D341Med (cell line): ENCODE measurements around the gene RTN4RL1.
A peak's percentile ranks its signal among the peaks of the same experiment; 100 is the strongest.

ENCODE experiments used
- DNase-seq: peaks from one replicate; pipeline ENCODE4 v3.0.0; 2012; ENCODE audit warnings: low spot score

RTN4RL1 gene

DNA sequence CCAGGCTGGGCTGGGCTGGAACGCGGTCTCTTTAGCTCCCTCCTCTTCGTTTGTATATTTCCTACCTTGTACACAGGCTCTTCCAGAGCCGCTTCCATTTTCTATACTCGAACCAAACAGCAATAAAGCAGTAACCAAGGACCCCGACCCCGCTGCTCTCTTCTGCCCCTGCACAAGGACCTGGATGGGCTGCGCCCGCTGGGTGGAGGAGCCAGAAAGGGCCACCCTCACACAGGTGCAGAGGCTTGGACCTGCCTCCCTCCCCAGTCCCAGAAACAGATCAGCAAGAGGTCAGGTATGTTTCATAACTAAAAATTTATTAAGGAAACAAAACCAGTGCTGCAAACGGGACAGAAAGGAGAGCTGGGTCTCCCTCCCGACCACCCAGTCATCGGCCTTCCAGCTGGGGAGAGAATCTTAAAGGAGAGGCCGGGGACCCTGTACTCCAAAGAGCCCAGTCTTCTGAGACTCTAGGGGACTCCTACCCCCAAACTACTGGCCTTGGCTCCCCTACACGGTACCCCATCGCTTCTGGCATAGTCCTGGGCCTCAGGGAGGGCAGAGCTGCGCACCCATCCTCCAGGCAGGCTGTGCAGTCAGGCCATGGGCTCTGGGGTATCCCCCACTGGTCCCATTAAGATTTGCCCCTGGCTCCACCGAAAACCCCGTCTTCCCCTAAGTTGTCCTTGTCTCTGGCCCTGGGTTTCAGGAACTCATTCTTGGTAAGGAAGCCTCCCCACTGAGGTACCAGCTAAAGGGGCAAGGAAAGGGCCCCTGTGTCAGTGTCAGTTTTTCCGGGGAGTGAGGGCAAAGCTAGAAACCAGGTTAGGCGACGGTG lies 34.6 kb upstream of the RTN4RL1 start:
- DNase-seq = no peak

DNA sequence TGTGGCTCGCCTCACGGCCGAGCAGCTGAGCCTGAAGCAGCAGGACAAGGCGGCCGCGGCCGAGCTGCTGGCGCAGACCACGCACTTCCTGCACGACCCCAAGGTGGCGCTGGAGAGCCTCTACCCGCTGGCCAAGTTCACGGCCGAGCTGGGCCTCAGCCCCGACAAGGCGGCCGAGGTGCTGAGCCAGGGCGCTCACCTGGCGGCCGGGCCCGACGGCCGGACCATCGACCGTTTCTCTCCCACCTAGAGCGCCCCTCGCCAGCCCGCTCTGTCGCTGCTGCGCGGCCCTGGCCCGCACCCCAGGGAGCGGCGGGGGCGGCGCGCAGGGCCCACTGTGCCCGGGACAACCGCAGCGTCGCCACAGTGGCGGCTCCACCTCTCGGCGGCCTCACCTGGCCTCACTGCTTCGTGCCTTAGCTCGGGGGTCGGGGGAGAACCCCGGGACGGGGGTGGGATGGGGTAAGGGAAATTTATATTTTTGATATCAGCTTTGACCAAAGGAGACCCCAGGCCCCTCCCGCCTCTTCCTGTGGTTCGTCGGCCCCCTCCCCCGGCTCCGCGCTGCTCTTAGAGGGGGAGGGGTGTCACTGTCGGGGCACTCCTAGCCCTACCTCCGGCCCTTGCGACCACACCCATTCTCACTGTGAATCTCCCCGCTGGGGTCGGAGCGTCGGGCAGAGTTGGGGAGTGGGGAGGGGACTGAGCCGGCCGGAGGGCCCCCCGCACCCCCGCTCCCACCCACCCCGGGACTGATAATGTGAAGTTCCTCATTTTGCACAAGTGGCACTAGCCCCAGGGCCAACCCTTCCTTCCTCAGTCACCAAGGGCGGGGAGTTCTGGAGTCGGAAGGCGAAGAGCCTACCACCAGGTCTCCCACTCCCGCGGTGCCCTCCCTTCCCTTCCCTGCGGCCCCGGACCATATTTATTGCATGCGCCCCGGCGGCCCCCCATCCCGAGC lies 33.7 kb upstream of the RTN4RL1 start:
- DNase-seq = no peak

DNA sequence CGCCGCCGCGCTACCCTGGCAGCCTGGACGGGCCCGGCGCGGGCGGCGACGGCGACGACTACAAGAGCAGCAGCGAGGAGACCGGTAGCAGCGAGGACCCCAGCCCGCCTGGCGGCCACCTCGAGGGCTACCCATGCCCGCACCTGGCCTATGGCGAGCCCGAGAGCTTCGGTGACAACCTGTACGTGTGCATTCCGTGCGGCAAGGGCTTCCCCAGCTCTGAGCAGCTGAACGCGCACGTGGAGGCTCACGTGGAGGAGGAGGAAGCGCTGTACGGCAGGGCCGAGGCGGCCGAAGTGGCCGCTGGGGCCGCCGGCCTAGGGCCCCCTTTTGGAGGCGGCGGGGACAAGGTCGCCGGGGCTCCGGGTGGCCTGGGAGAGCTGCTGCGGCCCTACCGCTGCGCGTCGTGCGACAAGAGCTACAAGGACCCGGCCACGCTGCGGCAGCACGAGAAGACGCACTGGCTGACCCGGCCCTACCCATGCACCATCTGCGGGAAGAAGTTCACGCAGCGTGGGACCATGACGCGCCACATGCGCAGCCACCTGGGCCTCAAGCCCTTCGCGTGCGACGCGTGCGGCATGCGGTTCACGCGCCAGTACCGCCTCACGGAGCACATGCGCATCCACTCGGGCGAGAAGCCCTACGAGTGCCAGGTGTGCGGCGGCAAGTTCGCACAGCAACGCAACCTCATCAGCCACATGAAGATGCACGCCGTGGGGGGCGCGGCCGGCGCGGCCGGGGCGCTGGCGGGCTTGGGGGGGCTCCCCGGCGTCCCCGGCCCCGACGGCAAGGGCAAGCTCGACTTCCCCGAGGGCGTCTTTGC lies 32.8 kb upstream of the RTN4RL1 start:
- peak; percentile 14 for DNase-seq

DNA sequence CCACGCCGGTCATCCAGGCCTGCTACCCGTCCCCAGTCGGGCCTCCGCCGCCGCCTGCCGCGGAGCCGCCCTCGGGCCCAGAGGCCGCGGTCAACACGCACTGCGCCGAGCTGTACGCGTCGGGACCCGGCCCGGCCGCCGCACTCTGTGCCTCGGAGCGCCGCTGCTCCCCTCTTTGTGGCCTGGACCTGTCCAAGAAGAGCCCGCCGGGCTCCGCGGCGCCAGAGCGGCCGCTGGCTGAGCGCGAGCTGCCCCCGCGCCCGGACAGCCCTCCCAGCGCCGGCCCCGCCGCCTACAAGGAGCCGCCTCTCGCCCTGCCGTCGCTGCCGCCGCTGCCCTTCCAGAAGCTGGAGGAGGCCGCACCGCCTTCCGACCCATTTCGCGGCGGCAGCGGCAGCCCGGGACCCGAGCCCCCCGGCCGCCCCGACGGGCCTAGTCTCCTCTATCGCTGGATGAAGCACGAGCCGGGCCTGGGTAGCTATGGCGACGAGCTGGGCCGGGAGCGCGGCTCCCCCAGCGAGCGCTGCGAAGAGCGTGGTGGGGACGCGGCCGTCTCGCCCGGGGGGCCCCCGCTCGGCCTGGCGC lies 32.1 kb upstream of the RTN4RL1 start:
- peak; percentile 11 for DNase-seq

DNA sequence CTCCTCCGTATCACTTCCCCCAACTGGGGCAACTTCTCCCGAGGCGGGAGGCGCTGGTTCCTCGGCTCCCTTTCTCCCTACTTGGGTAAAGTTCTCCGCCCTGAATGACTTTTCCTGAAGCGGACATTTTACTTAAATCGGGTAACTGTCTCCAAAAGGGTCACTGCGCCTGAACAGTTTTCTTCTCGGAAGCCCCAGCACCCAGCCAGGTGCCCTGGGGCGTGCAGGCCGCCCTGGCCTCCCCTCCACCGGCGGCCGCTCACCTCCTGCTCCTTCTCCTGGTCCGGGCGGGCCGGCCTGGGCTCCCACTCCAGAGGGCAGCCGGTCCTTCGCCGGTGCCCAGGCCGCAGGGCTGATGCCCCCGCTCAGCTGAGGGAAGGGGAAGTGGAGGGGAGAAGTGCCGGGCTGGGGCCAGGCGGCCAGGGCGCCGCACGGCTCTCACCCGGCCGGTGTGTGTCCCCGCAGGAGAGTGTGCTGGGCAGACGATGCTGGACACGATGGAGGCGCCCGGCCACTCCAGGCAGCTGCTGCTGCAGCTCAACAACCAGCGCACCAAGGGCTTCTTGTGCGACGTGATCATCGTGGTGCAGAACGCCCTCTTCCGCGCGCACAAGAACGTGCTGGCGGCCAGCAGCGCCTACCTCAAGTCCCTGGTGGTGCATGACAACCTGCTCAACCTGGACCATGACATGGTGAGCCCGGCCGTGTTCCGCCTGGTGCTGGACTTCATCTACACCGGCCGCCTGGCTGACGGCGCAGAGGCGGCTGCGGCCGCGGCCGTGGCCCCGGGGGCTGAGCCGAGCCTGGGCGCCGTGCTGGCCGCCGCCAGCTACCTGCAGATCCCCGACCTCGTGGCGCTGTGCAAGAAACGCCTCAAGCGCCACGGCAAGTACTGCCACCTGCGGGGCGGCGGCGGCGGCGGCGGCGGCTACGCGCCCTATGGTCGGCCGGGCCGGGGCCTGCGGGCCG lies 31.4 kb upstream of the RTN4RL1 start:
- peak; percentile 21 for DNase-seq

DNA sequence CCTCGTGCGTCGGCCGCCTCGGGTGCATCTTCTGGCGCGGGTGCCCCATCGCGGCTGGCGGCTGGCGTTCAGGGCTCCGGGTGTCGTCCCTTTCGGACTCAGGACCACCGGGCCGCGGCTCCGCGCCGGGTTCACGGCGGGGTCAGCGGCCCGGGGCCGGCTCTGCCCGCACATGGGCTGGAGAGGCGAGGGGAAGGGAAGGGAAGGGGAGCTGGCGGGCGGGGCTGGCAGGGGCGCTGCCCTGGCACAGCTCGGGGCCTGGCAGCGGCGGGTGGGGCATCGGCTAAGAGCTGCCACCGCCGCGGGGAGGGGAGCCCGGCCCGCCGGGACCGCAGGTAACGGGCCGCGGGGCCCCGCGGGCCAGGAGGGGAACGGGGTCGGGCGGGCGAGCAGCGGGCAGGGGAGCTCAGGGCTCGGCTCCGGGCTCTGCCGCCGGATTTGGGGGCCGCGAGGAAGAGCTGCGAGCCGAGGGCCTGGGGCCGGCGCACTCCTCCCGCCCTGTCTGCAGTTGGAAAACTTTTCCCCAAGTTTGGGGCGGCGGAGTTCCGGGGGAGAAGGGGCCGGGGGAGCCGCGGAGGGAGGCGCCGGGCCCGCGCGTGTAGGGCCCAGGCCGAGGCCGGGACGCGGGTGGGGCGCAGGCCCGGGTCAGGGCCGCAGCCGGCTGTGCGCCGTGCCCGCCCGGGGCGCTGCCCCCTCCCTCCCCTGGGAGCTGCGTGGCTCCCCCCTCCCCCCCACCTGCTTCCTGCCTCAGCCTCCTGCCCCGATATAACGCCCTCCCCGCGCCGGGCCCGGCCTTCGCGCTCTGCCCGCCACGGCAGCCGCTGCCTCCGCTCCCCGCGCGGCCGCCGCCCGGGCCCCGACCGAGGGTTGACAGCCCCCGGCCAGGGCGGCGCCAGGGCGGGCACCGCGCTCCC lies 30.4 kb upstream of the RTN4RL1 start:
- DNase-seq = no peak

DNA sequence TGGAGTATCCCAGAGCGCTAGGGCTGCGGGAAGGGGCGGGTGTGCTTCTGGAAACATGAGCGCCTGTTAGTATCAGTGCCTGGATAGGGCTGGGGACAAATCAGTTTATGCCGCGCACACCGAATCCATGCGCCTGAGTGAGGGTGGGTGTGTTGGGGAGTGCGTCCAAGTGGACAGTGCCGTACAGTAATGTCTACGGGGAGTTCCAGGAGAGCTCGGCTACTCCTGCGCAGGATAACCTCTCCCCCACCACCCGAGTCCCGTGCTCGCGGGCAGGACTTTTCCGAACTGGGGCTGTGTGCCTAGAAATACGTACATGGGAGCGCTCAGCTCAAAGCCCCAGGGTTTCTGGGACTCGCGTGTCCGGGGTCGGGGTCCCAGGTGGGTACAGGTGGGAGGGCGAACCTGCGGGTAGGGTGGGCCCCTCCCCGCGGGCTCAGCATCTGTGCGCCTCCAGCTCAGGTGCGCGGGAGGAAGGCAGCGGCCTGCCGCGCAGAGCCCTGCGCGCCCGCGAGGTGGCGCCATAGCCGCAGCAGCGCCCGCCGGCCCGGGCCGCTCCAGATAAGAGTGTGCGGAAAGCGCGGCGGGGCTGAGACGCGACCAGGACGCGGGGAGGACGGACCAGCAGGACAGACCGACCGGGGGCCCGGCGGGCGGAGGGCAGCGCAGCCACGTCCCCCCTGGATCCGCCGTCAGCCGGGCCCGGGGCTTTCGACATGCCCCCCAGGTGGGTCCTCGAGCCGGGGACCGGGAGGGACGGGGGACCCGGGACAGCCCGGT lies 29.6 kb upstream of the RTN4RL1 start, which contains the start of gene HIC1:
TSS of gene HIC1 (plus strand) at position 592 of the 780 bp plus-strand sequence. CDS start 1,588 bp downstream, outside the sequence.
- DNase-seq = peak; percentile 86

DNA sequence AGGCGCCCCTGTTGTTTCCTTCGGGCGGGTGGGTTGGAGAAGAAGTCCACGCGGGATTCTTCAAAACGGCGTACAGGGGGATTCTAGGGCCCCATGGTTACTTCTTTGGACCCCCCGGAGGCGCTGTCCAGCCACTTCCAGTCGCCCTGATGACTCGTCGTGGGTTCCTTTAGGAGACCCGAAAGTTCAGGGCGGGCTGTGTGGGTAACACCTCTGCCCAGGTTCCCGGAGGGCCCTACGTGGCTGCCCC lies 29.1 kb upstream of the RTN4RL1 start:
- no peak for DNase-seq

DNA sequence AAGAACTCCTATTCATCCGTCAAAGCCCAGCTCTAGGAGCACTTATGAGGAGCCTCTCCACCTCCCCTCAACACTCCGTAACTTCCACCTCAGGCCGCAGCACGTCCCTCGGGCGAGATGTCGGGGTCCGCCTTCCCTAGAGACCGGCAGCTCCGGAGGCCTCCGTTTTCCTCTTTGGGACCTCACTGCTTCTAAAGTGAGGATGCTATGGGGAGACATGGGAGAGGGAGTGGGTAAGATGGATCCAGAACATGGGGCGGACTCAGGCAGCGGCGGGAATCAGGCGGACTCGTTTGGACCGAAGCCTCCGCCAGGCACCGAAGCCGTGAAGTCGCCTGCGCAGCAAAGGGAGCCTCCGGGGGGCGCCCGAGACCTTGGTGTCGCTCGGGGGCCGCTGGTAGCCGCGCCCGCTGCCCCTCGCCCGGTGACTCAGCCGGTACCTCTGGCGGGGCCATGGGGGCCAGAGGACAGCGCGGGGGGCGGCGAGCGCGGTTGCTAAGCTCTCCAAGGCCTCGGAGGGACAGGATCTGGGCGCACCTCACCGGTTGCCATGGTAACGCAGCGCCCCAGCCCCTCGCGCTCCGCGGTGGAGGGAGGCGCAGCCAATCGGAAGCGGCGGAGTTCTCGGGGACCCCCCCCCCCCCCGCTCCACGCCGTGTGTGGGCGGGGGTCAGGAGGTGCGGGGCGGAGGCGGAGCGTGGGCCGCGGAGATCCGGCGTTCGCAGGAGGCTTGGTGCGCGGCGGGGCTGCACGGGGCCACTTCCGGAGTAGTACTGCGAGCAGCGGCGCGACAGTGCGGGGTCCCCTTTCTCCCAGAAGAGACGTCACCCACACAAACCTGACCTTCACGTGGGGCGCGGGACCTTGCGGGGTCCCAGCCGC lies 28.5 kb upstream of the RTN4RL1 start:
- DNase-seq = peak; percentile 67

DNA sequence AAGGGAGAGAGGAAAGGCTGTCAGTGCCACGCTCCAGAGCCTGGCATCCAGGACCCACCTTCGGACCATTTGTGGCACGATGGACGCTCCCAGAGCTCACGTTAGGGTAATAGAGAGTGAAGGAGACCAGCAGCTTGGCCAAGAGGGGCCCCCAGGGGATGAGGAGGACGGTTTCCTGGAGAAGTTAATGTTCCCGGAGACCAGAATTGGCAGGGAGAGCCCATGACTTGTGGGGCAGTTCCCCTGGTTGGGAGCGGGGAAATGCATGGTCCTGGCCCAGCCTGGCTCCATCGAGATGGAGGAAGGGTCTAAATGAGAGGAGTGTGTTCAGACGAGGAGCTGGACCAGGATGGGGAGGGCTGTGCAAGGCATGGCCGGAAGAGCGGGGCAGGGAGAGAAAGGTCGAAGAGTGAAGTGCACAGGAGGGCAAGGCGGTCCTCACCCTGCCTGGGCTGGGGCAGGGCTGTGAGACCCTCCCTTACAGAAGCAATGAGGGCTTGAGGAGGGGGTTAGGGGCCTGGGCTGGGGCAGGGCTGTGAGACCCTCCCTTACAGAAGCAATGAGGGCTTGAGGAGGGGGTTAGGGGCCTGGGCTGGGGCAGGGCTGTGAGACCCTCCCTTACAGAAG lies 26.9 kb upstream of the RTN4RL1 start:
- peak; percentile 3 for DNase-seq

DNA sequence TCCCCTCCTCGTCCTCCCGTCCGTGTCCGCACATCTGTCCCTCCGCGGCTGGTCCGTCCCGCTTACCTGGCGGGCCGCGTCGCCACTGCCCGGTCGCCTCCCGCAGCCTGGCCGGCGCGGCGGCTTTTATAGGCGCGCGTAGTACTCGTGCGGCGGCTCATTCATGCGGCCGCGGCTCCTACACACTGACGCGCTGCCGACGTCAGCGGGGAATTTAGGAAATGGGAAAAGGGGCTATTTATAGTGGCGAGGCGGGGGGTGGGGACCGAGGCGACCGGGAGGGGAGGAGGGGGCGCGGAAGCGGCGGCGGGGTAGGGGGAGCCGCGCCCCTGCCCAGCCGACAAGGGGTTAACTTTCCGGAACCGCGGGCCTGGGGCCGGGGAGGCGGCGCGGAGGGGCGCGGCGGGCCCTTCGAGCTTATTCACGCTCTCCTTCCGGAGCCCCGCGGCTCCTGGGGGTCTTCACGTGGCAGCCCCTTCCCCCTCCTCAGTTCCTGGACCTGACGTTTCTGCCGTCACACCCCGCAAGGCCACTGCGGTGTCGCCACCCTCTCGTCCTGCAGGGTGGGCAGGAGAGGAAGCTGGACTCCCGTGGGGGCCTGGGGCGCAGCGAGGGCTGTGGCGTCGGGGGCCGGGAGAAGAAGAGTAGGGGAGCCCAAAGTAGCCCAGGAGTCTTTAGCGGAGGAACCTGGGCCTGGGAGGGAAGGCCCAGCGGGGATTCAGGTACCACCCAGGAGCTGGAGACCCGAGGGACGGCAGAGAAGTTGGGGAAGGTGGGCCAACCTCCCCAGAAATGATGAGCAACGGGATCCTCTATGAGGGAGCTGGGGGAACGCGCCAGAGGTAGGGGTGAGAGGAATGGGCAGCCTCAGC lies 26.2 kb upstream of the RTN4RL1 start:
- peak; percentile 39 for DNase-seq

DNA sequence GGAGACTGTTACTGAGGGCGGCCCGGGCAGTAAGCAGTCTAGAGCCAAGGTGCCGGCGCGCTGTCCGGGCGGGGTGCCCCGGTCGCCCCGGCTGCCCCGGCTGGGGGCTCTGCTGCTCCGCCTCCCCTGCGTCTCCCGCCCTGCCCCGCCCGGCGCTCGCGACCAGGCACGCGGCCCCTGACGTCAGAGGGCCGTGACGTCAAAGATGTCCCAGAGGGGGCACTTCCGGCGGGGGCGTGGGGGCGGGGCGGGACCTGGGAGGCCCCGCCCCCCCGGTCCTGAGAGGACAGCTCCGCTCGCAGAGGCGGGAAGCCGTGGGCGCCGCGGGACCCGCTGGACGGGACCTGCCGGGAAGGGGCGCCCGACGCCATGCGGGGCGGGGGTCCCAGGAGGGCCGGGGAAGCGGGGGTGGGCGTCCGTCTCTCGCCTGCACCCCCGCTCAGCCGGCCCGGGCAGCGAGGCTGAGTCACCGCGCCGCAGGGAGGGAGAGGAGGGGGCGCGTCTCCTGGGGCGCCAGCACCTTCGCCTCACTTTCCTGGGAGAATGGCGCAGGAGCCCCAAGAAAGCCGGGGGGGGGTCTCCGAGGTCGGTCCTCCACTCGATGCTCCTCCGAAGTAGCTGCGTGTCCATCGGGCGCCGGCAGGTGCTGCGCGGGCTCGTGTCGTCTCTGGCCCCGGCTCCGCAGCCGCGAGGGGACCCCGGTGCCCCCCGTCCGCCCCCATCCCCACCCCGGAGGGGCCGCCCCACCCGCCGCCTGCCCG lies 25.3 kb upstream of the RTN4RL1 start:
- peak; percentile 72 for DNase-seq

DNA sequence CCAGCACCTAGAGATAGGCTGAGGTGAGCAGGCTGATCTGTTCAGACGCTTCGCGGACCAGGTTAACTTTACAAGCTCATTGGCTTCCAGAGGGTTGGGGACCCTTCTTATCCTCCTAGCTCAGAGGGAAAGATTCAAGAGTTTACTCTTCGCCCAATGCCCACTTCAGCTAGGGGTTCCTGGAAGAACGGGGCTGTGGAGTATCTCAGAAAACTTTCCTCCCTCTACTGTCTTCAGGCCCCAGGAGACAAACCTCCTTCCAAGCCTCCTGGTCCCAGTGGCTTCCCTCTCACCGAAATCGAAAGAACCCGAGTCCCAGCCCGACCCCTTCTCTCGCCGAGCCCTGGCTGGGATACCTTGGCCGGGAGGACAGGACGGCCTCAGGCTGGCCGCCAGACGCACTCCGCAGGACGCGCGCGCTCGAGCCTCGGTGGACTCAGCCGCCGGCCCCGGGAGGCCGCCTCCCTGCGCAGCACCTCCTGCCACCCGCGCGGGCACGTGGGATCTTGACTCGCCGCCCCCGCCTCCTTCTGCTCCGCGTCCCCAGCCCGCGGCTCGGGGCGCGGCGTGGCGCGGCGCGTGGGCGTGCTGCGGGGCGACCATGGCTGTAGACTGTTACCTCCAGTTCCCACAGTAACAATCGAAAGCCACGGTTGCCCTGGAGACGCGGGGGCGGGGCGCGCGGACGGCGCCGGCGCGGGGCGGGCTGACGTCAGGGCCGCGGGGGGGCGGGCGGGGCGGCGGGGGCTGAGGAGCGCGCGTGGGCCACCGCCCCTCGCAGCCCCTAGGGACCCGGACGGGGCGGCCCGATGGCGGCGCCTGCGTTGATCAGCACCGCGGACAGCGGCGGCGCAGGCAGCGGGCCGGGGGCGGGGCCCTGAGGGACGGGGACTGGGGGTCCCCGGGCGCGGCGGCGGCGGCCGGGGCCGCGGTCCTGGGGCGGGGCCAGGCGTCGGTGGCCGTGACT lies 24.5 kb upstream of the RTN4RL1 start:
- DNase-seq = peak; percentile 89

DNA sequence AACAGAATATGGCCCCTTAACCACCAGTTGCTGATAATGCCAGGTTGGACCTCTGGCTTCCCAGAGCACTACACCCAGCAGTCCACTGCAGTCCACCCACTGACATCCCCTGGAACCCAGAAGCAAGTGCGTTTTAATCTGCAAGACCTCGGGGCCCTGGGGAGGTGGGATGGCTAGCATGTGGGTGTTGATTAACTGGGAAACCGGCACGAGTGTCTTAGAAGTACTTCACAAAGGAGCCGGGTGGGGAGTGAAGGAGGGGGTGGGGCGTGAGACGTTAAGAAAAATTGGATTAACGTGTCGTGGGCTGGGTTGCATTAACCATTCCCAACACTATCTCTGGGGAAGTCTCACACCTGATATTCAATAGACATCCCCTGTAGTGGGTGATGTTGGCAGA lies 23.7 kb upstream of the RTN4RL1 start:
- peak; percentile 11 for DNase-seq
